ENCODE data around the gene FAM204A.

FAM204A gene

GRCh38 chr10:118291122-118291521 is 51.0 kb downstream of the FAM204A start:
- no peak for TF ChIP-seq CTCF (IDR thresholded peaks at IDR 0.05; ENCODE audit: low read depth, low read length, missing control alignments)
- H3K4me3 ChIP-seq (ENCODE audit: low read depth, low read length), result no peak overlapping the region
- DNase-seq (ENCODE audit: low read depth), result no peak

GRCh38 chr10:118290471-118290995 is 51.6 kb downstream of the FAM204A start:
- no peak overlapping the region for H3K4me3 ChIP-seq (ENCODE audit: low read depth, low read length)
- no peak for TF ChIP-seq CTCF (IDR thresholded peaks at IDR 0.05; ENCODE audit: low read depth, low read length, missing control alignments)
- DNase-seq (ENCODE audit: low read depth), result no peak

GRCh38 chr10:118287076-118287806 is 54.9 kb downstream of the FAM204A start:
- H3K4me3 ChIP-seq (ENCODE audit: low read depth, low read length), result no peak overlapping the region
- TF ChIP-seq CTCF (IDR thresholded peaks at IDR 0.05; ENCODE audit: low read depth, low read length, missing control alignments), result no peak
- DNase-seq (ENCODE audit: low read depth), result no peak

- no peak for TF ChIP-seq CTCF (IDR thresholded peaks at IDR 0.05; ENCODE audit: low read depth, low read length, missing control alignments)
- no peak for DNase-seq (ENCODE audit: low read depth)
- no peak overlapping the region for H3K4me3 ChIP-seq (ENCODE audit: low read depth, low read length)
Measured at GRCh38 chr10:118286051-118286838, 55.9 kb downstream of the FAM204A start.

- no peak for TF ChIP-seq CTCF (IDR thresholded peaks at IDR 0.05; ENCODE audit: low read depth, low read length, missing control alignments)
- no peak overlapping the region for H3K4me3 ChIP-seq (ENCODE audit: low read depth, low read length)
- DNase-seq (ENCODE audit: low read depth), result no peak
Measured at GRCh38 chr10:118282670-118283069, 59.5 kb downstream of the FAM204A start.

- DNase-seq (ENCODE audit: low read depth), result no peak
- no peak for TF ChIP-seq CTCF (IDR thresholded peaks at IDR 0.05; ENCODE audit: low read depth, low read length, missing control alignments)
Measured at GRCh38 chr10:118278649-118279048, 63.5 kb downstream of the FAM204A start.

More at GRCh38 chr10:118278649-118279048, 63.5 kb downstream of the FAM204A start:
- H3K4me3 ChIP-seq (ENCODE audit: low read depth, low read length), result no peak overlapping the region

Data from GM12864 (cell line).